KMS-11 (cell line): ENCODE results near the gene PISD.

Source experiments
- H2AFZ ChIP-seq: fragments of 200-600 bp; sonication (generic); 2 replicates; pipeline ENCODE4 v1.6.1; 2016; ENCODE audit warnings: antibody characterized with exemption, mixed run types, low read depth
- H3K27ac ChIP-seq: fragments of 200-600 bp; sonication (generic); 2 replicates; pipeline ENCODE4 v1.6.1; 2016; ENCODE audit warnings: mild to moderate bottlenecking, mixed run types
- H3K27me3 ChIP-seq: fragments of 200-600 bp; sonication (generic); 2 replicates; pipeline ENCODE4 v1.6.1; 2017; ENCODE audit warnings: mild to moderate bottlenecking, low read depth, mixed run types, moderate library complexity; ENCODE audit not compliant: insufficient read depth
- H3K36me3 ChIP-seq: fragments of 200-600 bp; sonication (generic); 2 replicates; pipeline ENCODE4 v1.6.1; 2017; ENCODE audit warnings: mild to moderate bottlenecking, mixed run types; ENCODE audit not compliant: insufficient read depth
- H3K4me1 ChIP-seq: fragments of 200-600 bp; sonication (generic); 2 replicates; pipeline ENCODE4 v1.6.1; 2016; ENCODE audit warnings: mild to moderate bottlenecking, low read depth, mixed run types; ENCODE audit not compliant: poor library complexity, severe bottlenecking
- H3K4me2 ChIP-seq: fragments of 200-600 bp; sonication (generic); 2 replicates; pipeline ENCODE4 v1.7.0; 2016; ENCODE audit warnings: mild to moderate bottlenecking, mixed run types
- H3K4me3 ChIP-seq: fragments of 200-600 bp; sonication (generic); IDR thresholded peaks from 2 replicates; pipeline ENCODE4 v1.6.1; 2017; ENCODE audit warnings: low read depth, low read length, mixed read lengths; ENCODE audit not compliant: insufficient read depth
- H3K79me2 ChIP-seq: fragments of 200-600 bp; sonication (generic); 2 replicates; pipeline ENCODE4 v1.6.1; 2016; ENCODE audit warnings: low read depth, mixed run types; ENCODE audit not compliant: insufficient read depth
- H3K9ac ChIP-seq: fragments of 200-600 bp; sonication (generic); 2 replicates; pipeline ENCODE4 v1.6.1; 2016; ENCODE audit warnings: mild to moderate bottlenecking, mixed run types
- H4K20me1 ChIP-seq: fragments of 200-600 bp; sonication (generic); 2 replicates; pipeline ENCODE4 v1.6.1; 2016; ENCODE audit warnings: mild to moderate bottlenecking, mixed run types; ENCODE audit not compliant: insufficient read depth
- CTCF ChIP-seq: fragments of 200-600 bp; sonication (generic); conservative IDR thresholded peaks from 2 replicates; pipeline ENCODE4 v1.6.1; 2017; ENCODE audit warnings: low read depth, mild to moderate bottlenecking, antibody characterized with exemption, low read length, moderate library complexity, mixed read lengths

Gene PISD

GRCh38 chr22:31572939-31573338, 89.1 kb downstream of the PISD start:
- H2AFZ ChIP-seq, result no peak overlapping the region
- H4K20me1 ChIP-seq, result no peaks in the 10 kb centered on the region
- no peaks in the 10 kb centered on the region for H3K4me1 ChIP-seq
- H3K9ac ChIP-seq, result no peak overlapping the region
- no peak for TF ChIP-seq CTCF
- no peak overlapping the region for H3K4me3 ChIP-seq
- no peak overlapping the region for H3K27ac ChIP-seq
- no peaks in the 10 kb centered on the region for H3K27me3 ChIP-seq
- no peaks in the 10 kb centered on the region for H3K79me2 ChIP-seq
- H3K4me2 ChIP-seq, result no peak overlapping the region
- no peaks in the 10 kb centered on the region for H3K36me3 ChIP-seq

- no peak for TF ChIP-seq CTCF
- Histone ChIP-seq H3K4me1 (no peaks in the 10 kb centered on the region), H3K79me2 (no peaks in the 10 kb centered on the region), H3K36me3 (no peaks in the 10 kb centered on the region), H4K20me1 (no peaks in the 10 kb centered on the region), H3K27me3 (no peaks in the 10 kb centered on the region), H3K9ac (no peak overlapping the region), H2AFZ (no peak overlapping the region), H3K27ac (no peak overlapping the region), H3K4me3 (no peak overlapping the region), H3K4me2 (no peak overlapping the region)
Observed at GRCh38 chr22:31569126-31569525, 92.9 kb downstream of the PISD start.
